Measurements from ENCODE around the gene BTNL2. TPM values are rescaled to one million over a fixed set of nuclear protein-coding genes. Genes with fewer than 3 reads are reported as not detected.

The BTNL2 gene
- total RNA-seq, 1 experiment from 2014 or later: not detected

- Histone ChIP-seq H3K9ac (ENCODE audit: extremely low read depth, insufficient read length, low read length) (no peak overlapping the region), H2BK20ac (ENCODE audit: low read depth, low read length, poor library complexity, severe bottlenecking) (no peak overlapping the region), H3K4me1 (ENCODE audit: insufficient read depth, low read length) (no peaks in the 10 kb centered on the region), H3K23ac (ENCODE audit: insufficient read length, low read depth, low read length) (no peak overlapping the region), H4K20me1 (ENCODE audit: control insufficient read depth, insufficient read depth, insufficient read length) (no peaks in the 10 kb centered on the region), H2AFZ (ENCODE audit: low read length) (peak overlapping the region; percentile 70), H3K14ac (ENCODE audit: insufficient read depth, low read length) (no peak overlapping the region), H3K56ac (ENCODE audit: insufficient read length, low read depth, low read length) (no peak overlapping the region), H4K5ac (ENCODE audit: insufficient read length, low read depth, low read length) (no peak overlapping the region), H2BK120ac (ENCODE audit: low read depth, low read length, poor library complexity, severe bottlenecking) (no peak overlapping the region), H3K79me1 (ENCODE audit: insufficient read depth, low read depth, low read length, poor library complexity, severe bottlenecking) (no peaks in the 10 kb centered on the region), H3K9me3 (ENCODE audit: control insufficient read depth, low read depth, low read length) (no peaks in the 10 kb centered on the region), H2AK5ac (ENCODE audit: insufficient read length, low read length) (no peak overlapping the region), H3K27ac (ENCODE audit: insufficient read length, low read depth, low read length) (no peak overlapping the region), H4K8ac (replicated peaks; ENCODE audit: insufficient read length, low read depth, low read length) (no peak overlapping the region), H3T11ph (ENCODE audit: low read length) (no peak overlapping the region), H3K18ac (ENCODE audit: insufficient read length, low read depth, low read length) (no peak overlapping the region), H3K79me2 (ENCODE audit: insufficient read depth, low read length) (no peaks in the 10 kb centered on the region), H2BK5ac (ENCODE audit: insufficient read length, low read length) (no peak overlapping the region), H3K27me3 (ENCODE audit: insufficient read depth, low read length) (no peaks in the 10 kb centered on the region), H2BK15ac (ENCODE audit: low read depth, low read length) (no peak overlapping the region), H2BK12ac (ENCODE audit: insufficient read length, low read depth, low read length) (no peak overlapping the region), H3K23me2 (ENCODE audit: insufficient read length, low read depth, low read length, poor library complexity, severe bottlenecking) (peaks cover 3% of the 10 kb centered on the region), H3K4me2 (ENCODE audit: insufficient read depth, insufficient read length, low read length) (no peak overlapping the region), H4K91ac (ENCODE audit: insufficient read length, low read depth, low read length) (no peak overlapping the region), H3K4ac (ENCODE audit: low read depth, low read length) (no peak overlapping the region)
- Mint-ChIP-seq H3K4me3 (no peak overlapping the region), H3K27ac (no peak overlapping the region), H3K4me1 (peaks cover 10 to 11% of the 10 kb centered on the region in 2 experiments), H3K9me3 (peaks cover 3% of the 10 kb centered on the region in 2 experiments; a peak in 3 of 5 replicates), H3K36me3 (ENCODE audit: insufficient read depth in 1 of 3, low read depth in 3 of 3) (no peaks in the 10 kb centered on the region), H3K27me3 (ENCODE audit: low read depth) (peaks cover 21% of the 10 kb centered on the region)
- DNase-seq: peak; percentile 92
- peak; percentile 96 for TF ChIP-seq CTCF (conservative IDR thresholded peaks at IDR 0.05)
- WGBS (ENCODE audit: extremely low coverage, insufficient read length, low lambda C conversion rate): no CpG with 5 or more reads among the region's 11 CpGs
These were observed 6.6 kb upstream of the BTNL2 start for GRCh38 chr6:32413427-32414047.
